Measurements from ENCODE around the gene MRPL27.

The MRPL27 gene

GRCh38 chr17:50382931-50383330 is 9.9 kb upstream of the MRPL27 start:
- no peak for DNase-seq

GRCh38 chr17:50381920-50382319 is 8.9 kb upstream of the MRPL27 start:
- no peak for DNase-seq

GRCh38 chr17:50381260-50381815 is 8.4 kb upstream of the MRPL27 start:
- DNase-seq = no peak

- DNase-seq = no peak
Measured at GRCh38 chr17:50380369-50381259, 7.6 kb upstream of the MRPL27 start.

GRCh38 chr17:50379351-50380132 is 6.6 kb upstream of the MRPL27 start:
- DNase-seq = no peak

GRCh38 chr17:50375858-50376538 is 3.0 kb upstream of the MRPL27 start:
- no peak for DNase-seq

- DNase-seq = no peak
Measured at GRCh38 chr17:50373705-50374104, 721 bp upstream of the MRPL27 start.

GRCh38 chr17:50372222-50372757 is 694 bp downstream of the MRPL27 start:
- DNase-seq = no peak

GRCh38 chr17:50371526-50371925 is 1.5 kb downstream of the MRPL27 start:
- no peak for DNase-seq

GRCh38 chr17:50370052-50370451 is 2.9 kb downstream of the MRPL27 start:
- no peak for DNase-seq

- no peak for DNase-seq
Measured at GRCh38 chr17:50367401-50367800, 5.6 kb downstream of the MRPL27 start.

GRCh38 chr17:50365649-50366393 is 7.2 kb downstream of the MRPL27 start:
- no peak for DNase-seq

- peak; percentile 22 for DNase-seq
Measured at GRCh38 chr17:50365165-50365564, 7.8 kb downstream of the MRPL27 start.

- DNase-seq = peak; percentile 33
Measured at GRCh38 chr17:50364715-50365114, 8.3 kb downstream of the MRPL27 start.

GRCh38 chr17:50364061-50364458 is 8.9 kb downstream of the MRPL27 start:
- no peak for DNase-seq

GRCh38 chr17:50363217-50364060 is 9.5 kb downstream of the MRPL27 start:
- peak; percentile 82 for DNase-seq

GRCh38 chr17:50362661-50363060 is 10.3 kb downstream of the MRPL27 start:
- DNase-seq = no peak

GRCh38 chr17:50361561-50362480 is 11.2 kb downstream of the MRPL27 start:
- peak; percentile 60 for DNase-seq

- DNase-seq = no peak
Measured at GRCh38 chr17:50360486-50361115, 12.4 kb downstream of the MRPL27 start.

Data from retina (tissue), 1 donor.